Measurements from ENCODE around the gene IL36B. TPM values are rescaled to one million over a fixed set of nuclear protein-coding genes. Genes with fewer than 3 reads are reported as not detected.

The IL36B gene
- total and polyA plus RNA-seq, 2 experiments from 2014 or later: not detected

DNA sequence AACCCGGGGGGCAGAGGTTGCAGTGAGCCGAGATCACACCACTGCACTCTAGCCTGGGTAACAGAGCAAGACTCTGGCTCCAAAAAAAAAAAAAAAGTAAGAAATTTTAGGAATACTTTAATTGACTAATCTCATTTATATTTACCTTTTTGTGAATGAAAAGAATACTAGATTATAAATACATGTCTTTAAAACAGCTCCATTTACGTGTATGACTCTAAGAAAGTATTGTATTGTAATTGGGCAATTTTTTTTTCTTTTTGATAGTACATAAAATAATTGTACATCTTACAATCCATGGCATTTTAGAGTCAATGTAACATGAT, 39.4 kb downstream of the IL36B start:
- Histone ChIP-seq H3K27ac (no peak overlapping the region), H3K4me2 (no peak overlapping the region), H3K79me2 (no peaks in the 10 kb centered on the region), H3K36me3 (replicated peaks; ENCODE audit: insufficient read depth, low read depth) (no peaks in the 10 kb centered on the region), H3K27me3 (peaks cover 5% of the 10 kb centered on the region), H3K4me3 (no peak overlapping the region), H2AFZ (no peak overlapping the region), H3K9me3 (ENCODE audit: low read depth) (no peaks in the 10 kb centered on the region), H3K4me1 (ENCODE audit: insufficient read depth) (no peaks in the 10 kb centered on the region), H4K20me1 (ENCODE audit: insufficient read depth, poor library complexity, severe bottlenecking) (no peaks in the 10 kb centered on the region), H3K9me2 (replicated peaks; ENCODE audit: insufficient read depth) (no peaks in the 10 kb centered on the region)
- TF ChIP-seq EZH2phosphoT487 (IDR thresholded peaks at IDR 0.05; ENCODE audit: low read depth, severe bottlenecking, unreplicated experiment): no peak
- TF ChIP-seq EZH2 (IDR thresholded peaks at IDR 0.05; ENCODE audit: borderline replicate concordance): no peak
- TF ChIP-seq, protein P1, sequence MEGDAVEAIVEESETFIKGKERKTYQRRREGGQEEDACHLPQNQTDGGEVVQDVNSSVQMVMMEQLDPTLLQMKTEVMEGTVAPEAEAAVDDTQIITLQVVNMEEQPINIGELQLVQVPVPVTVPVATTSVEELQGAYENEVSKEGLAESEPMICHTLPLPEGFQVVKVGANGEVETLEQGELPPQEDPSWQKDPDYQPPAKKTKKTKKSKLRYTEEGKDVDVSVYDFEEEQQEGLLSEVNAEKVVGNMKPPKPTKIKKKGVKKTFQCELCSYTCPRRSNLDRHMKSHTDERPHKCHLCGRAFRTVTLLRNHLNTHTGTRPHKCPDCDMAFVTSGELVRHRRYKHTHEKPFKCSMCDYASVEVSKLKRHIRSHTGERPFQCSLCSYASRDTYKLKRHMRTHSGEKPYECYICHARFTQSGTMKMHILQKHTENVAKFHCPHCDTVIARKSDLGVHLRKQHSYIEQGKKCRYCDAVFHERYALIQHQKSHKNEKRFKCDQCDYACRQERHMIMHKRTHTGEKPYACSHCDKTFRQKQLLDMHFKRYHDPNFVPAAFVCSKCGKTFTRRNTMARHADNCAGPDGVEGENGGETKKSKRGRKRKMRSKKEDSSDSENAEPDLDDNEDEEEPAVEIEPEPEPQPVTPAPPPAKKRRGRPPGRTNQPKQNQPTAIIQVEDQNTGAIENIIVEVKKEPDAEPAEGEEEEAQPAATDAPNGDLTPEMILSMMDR (IDR thresholded peaks at IDR 0.05; ENCODE audit: poor library complexity): no peak
- DNase-seq (ENCODE audit: low spot score): no peak
- WGBS (ENCODE audit: low lambda C conversion rate, missing lambda C conversion rate): 80% methylated on average over 3 of the region's 3 CpGs

DNA sequence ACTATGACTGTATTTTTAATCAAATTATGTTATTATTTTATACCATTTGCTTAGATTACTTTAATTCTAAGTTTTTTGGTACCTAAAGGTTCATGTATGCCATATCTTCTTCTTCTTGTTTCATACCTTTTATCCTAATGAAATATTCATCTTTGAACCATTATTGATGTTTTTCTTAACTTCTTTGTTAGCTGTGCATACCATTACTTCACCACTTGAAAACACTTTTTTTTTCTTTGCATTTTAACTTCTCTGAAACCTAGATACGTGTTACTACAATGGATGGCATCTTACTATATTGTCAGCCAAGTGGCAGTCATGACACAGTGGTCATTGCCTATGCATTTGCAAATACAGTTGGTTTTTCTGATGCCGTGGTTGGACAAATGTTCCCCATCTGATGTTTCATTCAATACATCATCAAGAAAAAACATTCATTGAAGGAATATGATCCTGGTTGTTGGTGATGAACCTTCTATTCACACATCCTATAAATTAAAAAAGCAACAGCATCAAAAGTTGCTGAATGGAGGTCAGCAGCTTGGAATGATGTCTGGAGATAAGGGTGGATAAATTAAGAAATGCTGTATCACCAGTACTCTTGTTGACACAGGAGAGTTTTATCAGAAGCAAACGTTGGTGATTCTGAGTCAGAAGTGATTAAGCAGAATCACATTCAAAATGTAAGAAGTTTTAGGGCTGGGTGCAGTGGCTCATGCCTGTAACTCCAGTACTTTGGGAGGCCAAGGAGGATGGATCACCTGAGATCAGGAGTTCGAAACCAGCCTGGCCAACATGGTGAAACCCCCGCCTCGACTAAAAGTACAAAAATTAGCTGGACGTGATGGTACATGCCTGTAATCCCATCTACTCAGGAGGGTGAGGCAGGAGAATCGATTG, 40.0 kb downstream of the IL36B start:
- Histone ChIP-seq H3K27me3 (peaks cover 5% of the 10 kb centered on the region), H3K36me3 (replicated peaks; ENCODE audit: insufficient read depth, low read depth) (no peaks in the 10 kb centered on the region), H3K9me2 (replicated peaks; ENCODE audit: insufficient read depth) (no peaks in the 10 kb centered on the region), H3K27ac (no peak overlapping the region), H3K9me3 (ENCODE audit: low read depth) (no peaks in the 10 kb centered on the region), H3K4me3 (no peak overlapping the region), H3K4me2 (no peak overlapping the region), H4K20me1 (ENCODE audit: insufficient read depth, poor library complexity, severe bottlenecking) (no peaks in the 10 kb centered on the region), H3K4me1 (ENCODE audit: insufficient read depth) (no peaks in the 10 kb centered on the region), H2AFZ (no peak overlapping the region), H3K79me2 (no peaks in the 10 kb centered on the region)
- DNase-seq (ENCODE audit: low spot score): peak; percentile 23
- TF ChIP-seq EZH2 (IDR thresholded peaks at IDR 0.05; ENCODE audit: borderline replicate concordance) (no peak), EZH2phosphoT487 (IDR thresholded peaks at IDR 0.05; ENCODE audit: low read depth, severe bottlenecking, unreplicated experiment) (no peak)
- TF ChIP-seq, protein P1 (IDR thresholded peaks at IDR 0.05; ENCODE audit: poor library complexity): no peak
- 78% methylated on average over 8 of the region's 8 CpGs for WGBS (ENCODE audit: low lambda C conversion rate, missing lambda C conversion rate)

DNA sequence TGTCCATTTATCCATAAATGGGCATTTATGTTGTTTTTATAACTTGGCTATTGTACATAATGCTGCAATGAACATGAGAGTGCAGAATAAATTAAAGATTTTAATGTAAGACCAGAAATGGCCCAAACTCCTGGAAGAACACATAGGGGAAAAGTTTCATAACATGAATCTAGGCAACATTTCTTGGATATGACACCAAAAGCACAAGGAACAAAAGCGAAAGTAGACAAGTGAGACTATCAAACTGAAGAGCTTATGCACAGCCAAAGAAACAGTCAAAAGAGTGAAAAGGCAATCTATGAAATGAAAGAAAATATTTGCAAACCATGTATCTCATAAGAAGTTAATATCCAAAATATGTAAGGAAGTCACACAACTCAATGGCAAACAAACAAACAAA, 41.6 kb downstream of the IL36B start:
- WGBS (ENCODE audit: low lambda C conversion rate, missing lambda C conversion rate): 93% methylated on average over 1 of the region's 1 CpG
- Histone ChIP-seq H3K4me2 (no peak overlapping the region), H3K27me3 (peaks cover 5% of the 10 kb centered on the region), H4K20me1 (ENCODE audit: insufficient read depth, poor library complexity, severe bottlenecking) (no peaks in the 10 kb centered on the region), H2AFZ (no peak overlapping the region), H3K9me3 (ENCODE audit: low read depth) (no peaks in the 10 kb centered on the region), H3K4me3 (no peak overlapping the region), H3K9me2 (replicated peaks; ENCODE audit: insufficient read depth) (no peaks in the 10 kb centered on the region), H3K79me2 (no peaks in the 10 kb centered on the region), H3K27ac (no peak overlapping the region), H3K4me1 (ENCODE audit: insufficient read depth) (no peaks in the 10 kb centered on the region), H3K36me3 (replicated peaks; ENCODE audit: insufficient read depth, low read depth) (no peaks in the 10 kb centered on the region)
- no peak for DNase-seq (ENCODE audit: low spot score)
- TF ChIP-seq, protein P1 (IDR thresholded peaks at IDR 0.05; ENCODE audit: poor library complexity): no peak
- TF ChIP-seq EZH2 (IDR thresholded peaks at IDR 0.05; ENCODE audit: borderline replicate concordance) (no peak), EZH2phosphoT487 (IDR thresholded peaks at IDR 0.05; ENCODE audit: low read depth, severe bottlenecking, unreplicated experiment) (no peak)

All from hepatocyte (in vitro differentiated cells).